GM18907 (cell line): Measurements from ENCODE around the gene KLK10.
"Not testable (repeated sequence)": the region's sequence is repeated elsewhere in the genome, so short reads cannot be mapped to it uniquely, and the experiment has no call there.

Experiments used
- ATAC-seq: cut with Tn5 transposase; IDR thresholded peaks from one replicate; pipeline ENCODE4 v1.9.1; 2021; ENCODE audit warnings: mild to moderate bottlenecking, moderate library complexity; ENCODE audit not compliant: unreplicated experiment

Gene KLK10

GRCh38 chr19:50969810-50970209, 49.7 kb downstream of the KLK10 start:
- ATAC-seq, result not testable (repeated sequence)

- ATAC-seq, result no peak
These were observed 50.1 kb downstream of the KLK10 start, which contains the start of gene KLK6 for GRCh38 chr19:50969413-50969760. Gene KLK6, minus strand, starts transcription at chr19:50969591. Its CDS starts 1,487 bp downstream, at chr19:50968104.

GRCh38 chr19:50968716-50969412, 50.6 kb downstream of the KLK10 start:
- no peak for ATAC-seq

GRCh38 chr19:50967929-50968715, 51.4 kb downstream of the KLK10 start:
- ATAC-seq, result no peak

GRCh38 chr19:50964266-50964665, 55.2 kb downstream of the KLK10 start:
- no peak for ATAC-seq

- no peak for ATAC-seq
These were observed 56.1 kb downstream of the KLK10 start for GRCh38 chr19:50963381-50963780.
